ENCODE measurements around the gene ZNF584.

DNA sequence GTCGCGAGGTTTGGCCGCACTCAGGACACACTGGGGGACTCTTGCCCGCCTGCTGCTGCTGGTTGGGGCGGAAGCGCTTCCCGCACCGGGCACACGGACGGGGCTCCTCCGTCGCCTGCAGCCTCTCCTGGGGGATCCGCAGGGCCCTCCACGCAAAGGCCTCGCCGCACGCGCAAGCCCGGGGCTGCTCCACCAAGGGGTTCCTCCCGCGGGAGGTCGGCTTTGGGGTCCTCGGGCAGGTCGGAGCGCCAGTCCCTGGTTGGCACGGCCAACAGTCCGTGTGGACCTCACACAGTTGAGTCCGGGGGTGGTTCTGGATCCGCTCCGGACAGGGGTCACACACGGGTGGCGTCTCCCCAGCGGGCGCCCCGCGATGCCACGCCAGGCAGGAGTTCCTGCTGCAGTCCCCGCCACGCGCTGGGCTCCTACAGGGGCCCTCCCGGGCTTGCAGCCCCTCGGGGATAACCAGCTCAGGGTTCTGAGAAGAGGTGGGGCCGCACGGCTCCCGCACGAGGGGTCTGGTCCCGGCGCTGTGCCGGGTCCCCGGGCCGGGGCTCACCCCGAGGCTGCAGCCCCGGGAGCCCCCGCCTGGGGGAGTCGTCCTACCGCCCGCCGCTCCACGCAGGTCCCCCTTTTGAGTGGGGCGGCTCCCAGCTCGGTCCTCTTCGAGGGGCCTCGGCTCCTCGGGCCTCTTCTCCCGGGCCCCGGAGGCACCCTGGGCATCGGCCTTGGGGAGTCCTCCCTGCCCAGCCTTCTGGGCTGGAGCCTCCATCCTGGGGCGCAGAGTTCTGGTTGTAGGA, 39.7 kb upstream of the ZNF584 start:
- TF ChIP-seq, protein P1, sequence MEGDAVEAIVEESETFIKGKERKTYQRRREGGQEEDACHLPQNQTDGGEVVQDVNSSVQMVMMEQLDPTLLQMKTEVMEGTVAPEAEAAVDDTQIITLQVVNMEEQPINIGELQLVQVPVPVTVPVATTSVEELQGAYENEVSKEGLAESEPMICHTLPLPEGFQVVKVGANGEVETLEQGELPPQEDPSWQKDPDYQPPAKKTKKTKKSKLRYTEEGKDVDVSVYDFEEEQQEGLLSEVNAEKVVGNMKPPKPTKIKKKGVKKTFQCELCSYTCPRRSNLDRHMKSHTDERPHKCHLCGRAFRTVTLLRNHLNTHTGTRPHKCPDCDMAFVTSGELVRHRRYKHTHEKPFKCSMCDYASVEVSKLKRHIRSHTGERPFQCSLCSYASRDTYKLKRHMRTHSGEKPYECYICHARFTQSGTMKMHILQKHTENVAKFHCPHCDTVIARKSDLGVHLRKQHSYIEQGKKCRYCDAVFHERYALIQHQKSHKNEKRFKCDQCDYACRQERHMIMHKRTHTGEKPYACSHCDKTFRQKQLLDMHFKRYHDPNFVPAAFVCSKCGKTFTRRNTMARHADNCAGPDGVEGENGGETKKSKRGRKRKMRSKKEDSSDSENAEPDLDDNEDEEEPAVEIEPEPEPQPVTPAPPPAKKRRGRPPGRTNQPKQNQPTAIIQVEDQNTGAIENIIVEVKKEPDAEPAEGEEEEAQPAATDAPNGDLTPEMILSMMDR (IDR thresholded peaks at IDR 0.05), result no peak
- TF ChIP-seq POLR2AphosphoS5 (IDR thresholded peaks at IDR 0.05) (no peak), POLR2A (IDR thresholded peaks at IDR 0.05) (no peak), EP300 (IDR thresholded peaks at IDR 0.05; ENCODE audit: low read depth) (no peak)

All from transverse colon (tissue), 4 donors.